Measurements from ENCODE around the gene PER3.

GRCh38 chr1:7861452-7861851 is 77.4 kb downstream of the PER3 start:
- TF ChIP-seq CTCF (IDR thresholded peaks at IDR 0.05): no peak
- TF ChIP-seq EP300 (IDR thresholded peaks at IDR 0.05): no peak
- no peak for TF ChIP-seq POLR2AphosphoS5 (IDR thresholded peaks at IDR 0.05)
